ENCODE data around the gene STX12. TPM values are rescaled to one million over a fixed set of nuclear protein-coding genes. Genes with fewer than 3 reads are reported as not detected.
"Not testable (repeated sequence)": the region's sequence is repeated elsewhere in the genome, so short reads cannot be mapped to it uniquely, and the experiment has no call there.

STX12 gene
- total and polyA plus RNA-seq, 2 donors from 2014 or later, result 27.9 to 49.0 TPM

- no peak overlapping the region for H3K4me3 ChIP-seq (ENCODE audit: low read length in 3 of 3)
- no peak overlapping the region for H3K27ac ChIP-seq (ENCODE audit: low read depth in 2 of 2, low read length in 2 of 2)
- H3K9ac ChIP-seq (ENCODE audit: low read length in 3 of 3), result no peak overlapping the region
- intact Hi-C loops (cut with DNase I), result no loop called here
- no peak for DNase-seq
- H3K9me3 ChIP-seq (ENCODE audit: control insufficient read depth in 2 of 3, insufficient read depth in 1 of 3, low read length in 3 of 3), result no peaks in the 10 kb centered on the region
- no peak for TF ChIP-seq CTCF (IDR thresholded peaks at IDR 0.05; ENCODE audit: borderline replicate concordance, extremely low read depth, insufficient read depth)
- H3K36me3 ChIP-seq (ENCODE audit: control insufficient read depth in 2 of 3, insufficient read depth in 3 of 3, low read length in 3 of 3), result peaks cover 4 to 23% (median 11%) of the 10 kb centered on the region in 3 donors
- no peaks in the 10 kb centered on the region for H3K4me1 ChIP-seq (ENCODE audit: control insufficient read depth in 2 of 3, insufficient read depth in 2 of 3, low read depth in 1 of 3, low read length in 3 of 3)
- no peaks in the 10 kb centered on the region for H3K27me3 ChIP-seq (ENCODE audit: control insufficient read depth, insufficient read depth, low read length)
- FAIRE-seq, result no peak
Measured at GRCh38 chr1:27795601-27796000, 22.6 kb downstream of the STX12 start.

GRCh38 chr1:27804791-27805190 lies 31.8 kb downstream of the STX12 start:
- Histone ChIP-seq H3K27ac (ENCODE audit: low read depth in 2 of 2, low read length in 2 of 2) (no peak overlapping the region), H3K9me3 (ENCODE audit: control insufficient read depth in 2 of 3, insufficient read depth in 1 of 3, low read length in 3 of 3) (no peaks in the 10 kb centered on the region), H3K4me3 (ENCODE audit: low read length in 3 of 3) (no peak overlapping the region), H3K36me3 (ENCODE audit: control insufficient read depth in 2 of 3, insufficient read depth in 3 of 3, low read length in 3 of 3) (peaks cover 2 to 9% (median 6%) of the 10 kb centered on the region in 3 donors), H3K4me1 (ENCODE audit: control insufficient read depth in 2 of 3, insufficient read depth in 2 of 3, low read depth in 1 of 3, low read length in 3 of 3) (no peaks in the 10 kb centered on the region), H3K27me3 (ENCODE audit: control insufficient read depth, insufficient read depth, low read length) (no peaks in the 10 kb centered on the region), H3K9ac (ENCODE audit: low read length in 3 of 3) (no peak overlapping the region)
- FAIRE-seq (no peak), DNase-seq (no peak)
- intact Hi-C loops (cut with DNase I), result no loop called here
- TF ChIP-seq CTCF (IDR thresholded peaks at IDR 0.05; ENCODE audit: borderline replicate concordance, extremely low read depth, insufficient read depth), result no peak

- no peak for TF ChIP-seq CTCF (IDR thresholded peaks at IDR 0.05; ENCODE audit: borderline replicate concordance, extremely low read depth, insufficient read depth)
- Histone ChIP-seq H3K9me3 (ENCODE audit: control insufficient read depth in 2 of 3, insufficient read depth in 1 of 3, low read length in 3 of 3) (no peaks in the 10 kb centered on the region), H3K4me1 (ENCODE audit: control insufficient read depth in 2 of 3, insufficient read depth in 2 of 3, low read depth in 1 of 3, low read length in 3 of 3) (no peaks in the 10 kb centered on the region), H3K27ac (ENCODE audit: low read depth in 2 of 2, low read length in 2 of 2) (no peak overlapping the region), H3K4me3 (ENCODE audit: low read length in 3 of 3) (no peak overlapping the region), H3K9ac (ENCODE audit: low read length in 3 of 3) (no peak overlapping the region), H3K27me3 (ENCODE audit: control insufficient read depth, insufficient read depth, low read length) (no peaks in the 10 kb centered on the region), H3K36me3 (ENCODE audit: control insufficient read depth in 2 of 3, insufficient read depth in 3 of 3, low read length in 3 of 3) (peaks cover 2 to 9% (median 7%) of the 10 kb centered on the region in 3 donors)
- FAIRE-seq (no peak), DNase-seq (no peak)
- intact Hi-C loops (cut with DNase I), result no loop called here
Measured at GRCh38 chr1:27806758-27807157, 33.7 kb downstream of the STX12 start.

GRCh38 chr1:27807385-27807784 lies 34.4 kb downstream of the STX12 start:
- H3K9me3 ChIP-seq (ENCODE audit: control insufficient read depth in 2 of 3, insufficient read depth in 1 of 3, low read length in 3 of 3), result no peaks in the 10 kb centered on the region
- no peaks in the 10 kb centered on the region for H3K27me3 ChIP-seq (ENCODE audit: control insufficient read depth, insufficient read depth, low read length)
- no peak overlapping the region for H3K27ac ChIP-seq (ENCODE audit: low read depth in 2 of 2, low read length in 2 of 2)
- no peaks in the 10 kb centered on the region for H3K4me1 ChIP-seq (ENCODE audit: control insufficient read depth in 2 of 3, insufficient read depth in 2 of 3, low read depth in 1 of 3, low read length in 3 of 3)
- no peak overlapping the region for H3K4me3 ChIP-seq (ENCODE audit: low read length in 3 of 3)
- peaks cover 0 to 9% (median 6%) of the 10 kb centered on the region in 3 donors for H3K36me3 ChIP-seq (ENCODE audit: control insufficient read depth in 2 of 3, insufficient read depth in 3 of 3, low read length in 3 of 3)
- no peak for FAIRE-seq
- no peak overlapping the region for H3K9ac ChIP-seq (ENCODE audit: low read length in 3 of 3)
- TF ChIP-seq CTCF (IDR thresholded peaks at IDR 0.05; ENCODE audit: borderline replicate concordance, extremely low read depth, insufficient read depth), result no peak
- no peak for DNase-seq
- intact Hi-C loops (cut with DNase I), result no loop called here

- intact Hi-C loops (cut with DNase I); H3K4me1 ChIP-seq (ENCODE audit: control insufficient read depth in 2 of 3, insufficient read depth in 2 of 3, low read depth in 1 of 3, low read length in 3 of 3); FAIRE-seq; H3K27ac ChIP-seq (ENCODE audit: low read depth in 2 of 2, low read length in 2 of 2); H3K9me3 ChIP-seq (ENCODE audit: control insufficient read depth in 2 of 3, insufficient read depth in 1 of 3, low read length in 3 of 3); H3K27me3 ChIP-seq (ENCODE audit: control insufficient read depth, insufficient read depth, low read length); H3K4me3 ChIP-seq (ENCODE audit: low read length in 3 of 3); DNase-seq; H3K9ac ChIP-seq (ENCODE audit: low read length in 3 of 3): not testable (repeated sequence)
- H3K36me3 ChIP-seq (ENCODE audit: control insufficient read depth in 2 of 3, insufficient read depth in 3 of 3, low read length in 3 of 3), result peaks cover 0 to 11% (median 5%) of the 10 kb centered on the region in 3 donors
Measured at GRCh38 chr1:27808131-27808530, 35.1 kb downstream of the STX12 start.
